Tibial artery (tissue), 4 donors: ENCODE data around the gene ABCG2.
"Not testable (repeated sequence)": the region's sequence is repeated elsewhere in the genome, so short reads cannot be mapped to it uniquely, and the experiment has no call there.

Experiments
- DNase-seq, 2 donors: peaks; one replicate each; pipeline ENCODE4 v3.0.0-alpha.2; 2019
- H3K27ac ChIP-seq, 2 donors: fragments of 200-600 bp; sonication (generic) in 1 of 2; 1 replicate in 1 of 2; 2 replicates in 1 of 2; pipeline ENCODE4 v1.5.1; 2018 to 2019; ENCODE audit warnings: mild to moderate bottlenecking in 1 of 2
- H3K27me3 ChIP-seq, 2 donors: fragments of 200-600 bp; sonication (generic) in 1 of 2; one replicate each; pipeline versions ENCODE4 v1.5.1 to v1.6.0; 2016 to 2019
- H3K36me3 ChIP-seq, 3 donors: fragments of 200-600 bp; sonication (generic) in 2 of 3; one replicate each; pipeline ENCODE4 v1.5.1; 2016 to 2019; ENCODE audit warnings: mild to moderate bottlenecking in 2 of 3
- H3K4me1 ChIP-seq, 4 donors: fragments of 200-600 bp; sonication (generic) in 2 of 4; 1 replicate in 3 of 4; 2 replicates in 1 of 4; pipeline ENCODE4 v1.5.1; 2016 to 2019
- H3K4me3 ChIP-seq, 2 donors: fragments of 200-600 bp; sonication (generic) in 1 of 2; 1 replicate in 1 of 2; 2 replicates in 1 of 2; pipeline ENCODE4 v1.5.1; 2018 to 2019; ENCODE audit warnings: mild to moderate bottlenecking in 2 of 2
- H3K9me3 ChIP-seq, 3 donors: fragments of 200-600 bp; sonication (generic) in 1 of 3; one replicate each; pipeline ENCODE4 v1.5.1; 2016 to 2019
- CTCF ChIP-seq, 2 experiments: fragments of 200-600 bp in 1 of 2; fragments of 450-650 bp in 1 of 2; IDR thresholded peaks; one replicate each; pipeline ENCODE4 v1.5.1; 2017 to 2019; ENCODE audit warnings: antibody characterized with exemption in 2 of 2, mild to moderate bottlenecking in 1 of 2, moderate library complexity in 1 of 2
- intact Hi-C: fragments of 100-400 bp; cut with DNase I; formaldehyde crosslinking; loops from one replicate; pipeline ENCODE4 v1.15.0; 2023; ENCODE audit warnings: low total_unique reads

The ABCG2 gene

GRCh38 chr4:88110826-88111225, 47.6 kb downstream of the ABCG2 start:
- H3K36me3 ChIP-seq, result no peaks in the 10 kb centered on the region
- H3K4me1 ChIP-seq, result peaks cover 0 to 12% (median 0%) of the 10 kb centered on the region in 4 donors
- no peak overlapping the region for H3K4me3 ChIP-seq
- H3K27ac ChIP-seq, result no peak overlapping the region
- TF ChIP-seq CTCF (IDR thresholded peaks at IDR 0.05), result no peak
- no peaks in the 10 kb centered on the region for H3K27me3 ChIP-seq
- H3K9me3 ChIP-seq, result no peaks in the 10 kb centered on the region
- DNase-seq, result no peak
- intact Hi-C loops, result no loop called here

- no peak for DNase-seq
- Histone ChIP-seq H3K4me1 (peaks cover 0 to 12% (median 0%) of the 10 kb centered on the region in 4 donors), H3K27ac (no peak overlapping the region), H3K36me3 (no peaks in the 10 kb centered on the region), H3K9me3 (no peaks in the 10 kb centered on the region), H3K27me3 (no peaks in the 10 kb centered on the region), H3K4me3 (no peak overlapping the region)
- intact Hi-C loops, result no loop called here
- TF ChIP-seq CTCF (IDR thresholded peaks at IDR 0.05), result no peak
Measured at GRCh38 chr4:88109123-88109881, 49.1 kb downstream of the ABCG2 start.

GRCh38 chr4:88108747-88109122, 49.7 kb downstream of the ABCG2 start:
- Histone ChIP-seq H3K4me1 (peaks cover 0 to 12% (median 0%) of the 10 kb centered on the region in 4 donors), H3K9me3 (no peaks in the 10 kb centered on the region)
- no peak for TF ChIP-seq CTCF (IDR thresholded peaks at IDR 0.05)

GRCh38 chr4:88108108-88108465, 50.4 kb downstream of the ABCG2 start:
- H3K27me3 ChIP-seq, DNase-seq, H3K36me3 ChIP-seq, intact Hi-C loops, H3K4me3 ChIP-seq, H3K27ac ChIP-seq, H3K9me3 ChIP-seq: not testable (repeated sequence)
- peaks cover 0 to 12% (median 0%) of the 10 kb centered on the region in 4 donors for H3K4me1 ChIP-seq

More at GRCh38 chr4:88108747-88109122, 49.7 kb downstream of the ABCG2 start:
- Histone ChIP-seq H3K27ac (no peak overlapping the region), H3K4me3 (no peak overlapping the region), H3K36me3 (no peaks in the 10 kb centered on the region), H3K27me3 (no peaks in the 10 kb centered on the region)
- intact Hi-C loops, result no loop called here
- no peak for DNase-seq

- Histone ChIP-seq H3K27me3 (no peaks in the 10 kb centered on the region), H3K4me3 (no peak overlapping the region), H3K36me3 (no peaks in the 10 kb centered on the region), H3K4me1 (peaks cover 0 to 12% (median 0%) of the 10 kb centered on the region in 4 donors), H3K9me3 (no peaks in the 10 kb centered on the region), H3K27ac (no peak overlapping the region)
- intact Hi-C loops, result no loop called here
- TF ChIP-seq CTCF (IDR thresholded peaks at IDR 0.05), result no peak
- no peak for DNase-seq
Measured at GRCh38 chr4:88107406-88108107, 50.9 kb downstream of the ABCG2 start.

- no peak for DNase-seq
- H3K27ac ChIP-seq, result no peak overlapping the region
- TF ChIP-seq CTCF (IDR thresholded peaks at IDR 0.05), result no peak
- intact Hi-C loops, result no loop called here
- no peaks in the 10 kb centered on the region for H3K36me3 ChIP-seq
- no peaks in the 10 kb centered on the region for H3K27me3 ChIP-seq
- H3K9me3 ChIP-seq, result no peaks in the 10 kb centered on the region
- no peak overlapping the region for H3K4me3 ChIP-seq
- H3K4me1 ChIP-seq, result peaks cover 0 to 12% (median 0%) of the 10 kb centered on the region in 4 donors
Measured at GRCh38 chr4:88106205-88106604, 52.2 kb downstream of the ABCG2 start.
